Activated naive CD8-positive, alpha-beta T cell treated with anti-CD3 and anti-CD28 coated beads, Interleukin-2, amount 50 U/mL, for 24 hours (primary cell): ENCODE data around the gene GIMAP5.

Experiments used
- ATAC-seq: fragments of 150-1000 bp; cut with Tn5 transposase; one replicate; pipeline ENCODE4 v1.10.0; 2021
- DNase-seq: peaks from one replicate; pipeline ENCODE4 v3.0.0; 2021
- H3K27ac Mint-ChIP-seq: one replicate; pipeline ENCODE4 v1.8.0; 2021; ENCODE audit warnings: mild to moderate bottlenecking, mixed read lengths
- H3K27me3 Mint-ChIP-seq: one replicate; pipeline ENCODE4 v1.8.0; 2021; ENCODE audit warnings: mixed read lengths
- H3K36me3 Mint-ChIP-seq: one replicate; pipeline ENCODE4 v1.8.0; 2021; ENCODE audit warnings: low read depth, mixed read lengths
- H3K4me1 Mint-ChIP-seq: one replicate; pipeline ENCODE4 v1.8.0; 2021; ENCODE audit warnings: mixed read lengths
- H3K4me3 Mint-ChIP-seq: one replicate; pipeline ENCODE4 v1.8.0; 2021; ENCODE audit warnings: mild to moderate bottlenecking, moderate library complexity, mixed read lengths
- H3K9me3 Mint-ChIP-seq: one replicate; pipeline ENCODE4 v1.8.0; 2021; ENCODE audit warnings: mixed read lengths

Gene GIMAP5

GRCh38 chr7:150744041-150744656 is 6.9 kb downstream of the GIMAP5 start:
- Mint-ChIP-seq H3K4me1 (peaks cover 94% of the 10 kb centered on the region), H3K27me3 (no peaks in the 10 kb centered on the region), H3K27ac (peak overlapping the region; percentile 94), H3K4me3 (peak overlapping the region; percentile 91), H3K9me3 (peaks cover 3% of the 10 kb centered on the region), H3K36me3 (peaks cover 63% of the 10 kb centered on the region)
- DNase-seq: no peak
- ATAC-seq: peak; percentile 5

- DNase-seq (no peak), ATAC-seq (no peak)
- peaks cover 55% of the 10 kb centered on the region for H3K36me3 Mint-ChIP-seq
- peak overlapping the region; percentile 75 for H3K27ac Mint-ChIP-seq
- no peaks in the 10 kb centered on the region for H3K27me3 Mint-ChIP-seq
- peaks cover 96% of the 10 kb centered on the region for H3K4me1 Mint-ChIP-seq
- H3K9me3 Mint-ChIP-seq: peaks cover 3% of the 10 kb centered on the region
- peak overlapping the region; percentile 91 for H3K4me3 Mint-ChIP-seq
Observed at GRCh38 chr7:150745086-150745485, 7.9 kb downstream of the GIMAP5 start.

GRCh38 chr7:150745876-150746275 is 8.7 kb downstream of the GIMAP5 start:
- Mint-ChIP-seq H3K4me1 (peaks cover 96% of the 10 kb centered on the region), H3K9me3 (no peaks in the 10 kb centered on the region), H3K27me3 (no peaks in the 10 kb centered on the region), H3K36me3 (peaks cover 47% of the 10 kb centered on the region), H3K27ac (peak overlapping the region; percentile 75), H3K4me3 (no peak overlapping the region)
- DNase-seq (no peak), ATAC-seq (no peak)

GRCh38 chr7:150746921-150747320 is 9.7 kb downstream of the GIMAP5 start:
- H3K27ac Mint-ChIP-seq: peak overlapping the region; percentile 73
- peak overlapping the region; percentile 19 for H3K4me3 Mint-ChIP-seq
- no peaks in the 10 kb centered on the region for H3K9me3 Mint-ChIP-seq
- H3K36me3 Mint-ChIP-seq: peaks cover 37% of the 10 kb centered on the region
- no peaks in the 10 kb centered on the region for H3K27me3 Mint-ChIP-seq
- peaks cover 93% of the 10 kb centered on the region for H3K4me1 Mint-ChIP-seq
- ATAC-seq: no peak
- DNase-seq: no peak

- Mint-ChIP-seq H3K27ac (peak overlapping the region; percentile 73), H3K4me1 (peaks cover 90% of the 10 kb centered on the region), H3K27me3 (no peaks in the 10 kb centered on the region), H3K36me3 (peaks cover 22% of the 10 kb centered on the region), H3K4me3 (no peak overlapping the region), H3K9me3 (no peaks in the 10 kb centered on the region)
- ATAC-seq: peak; percentile 16
- no peak for DNase-seq
Observed at GRCh38 chr7:150748376-150748775, 11.2 kb downstream of the GIMAP5 start.

- Mint-ChIP-seq H3K4me1 (peaks cover 90% of the 10 kb centered on the region), H3K4me3 (peak overlapping the region; percentile 2), H3K36me3 (no peaks in the 10 kb centered on the region), H3K27ac (peak overlapping the region; percentile 57), H3K27me3 (no peaks in the 10 kb centered on the region), H3K9me3 (peaks cover 3% of the 10 kb centered on the region)
- DNase-seq: no peak
- ATAC-seq: no peak
Observed at GRCh38 chr7:150751702-150752101, 14.5 kb downstream of the GIMAP5 start.

- DNase-seq (no peak), ATAC-seq (no peak)
- Mint-ChIP-seq H3K9me3 (peaks cover 3% of the 10 kb centered on the region), H3K27ac (peak overlapping the region; percentile 96), H3K36me3 (no peaks in the 10 kb centered on the region), H3K4me1 (peaks cover 81% of the 10 kb centered on the region), H3K27me3 (no peaks in the 10 kb centered on the region), H3K4me3 (no peak overlapping the region)
Observed at GRCh38 chr7:150753239-150753638, 16.0 kb downstream of the GIMAP5 start.

- no peak overlapping the region for H3K4me3 Mint-ChIP-seq
- ATAC-seq (peak; percentile 75), DNase-seq (no peak)
- no peaks in the 10 kb centered on the region for H3K36me3 Mint-ChIP-seq
- no peaks in the 10 kb centered on the region for H3K27me3 Mint-ChIP-seq
- peaks cover 73% of the 10 kb centered on the region for H3K4me1 Mint-ChIP-seq
- H3K27ac Mint-ChIP-seq: peak overlapping the region; percentile 96
- peaks cover 3% of the 10 kb centered on the region for H3K9me3 Mint-ChIP-seq
Observed at GRCh38 chr7:150753826-150754603, 16.8 kb downstream of the GIMAP5 start.

GRCh38 chr7:150754951-150755350 is 17.7 kb downstream of the GIMAP5 start:
- Mint-ChIP-seq H3K4me1 (peaks cover 64% of the 10 kb centered on the region), H3K9me3 (peaks cover 3% of the 10 kb centered on the region), H3K27me3 (no peaks in the 10 kb centered on the region), H3K36me3 (no peaks in the 10 kb centered on the region), H3K4me3 (peak overlapping the region; percentile 73), H3K27ac (peak overlapping the region; percentile 95)
- no peak for DNase-seq
- peak; percentile 41 for ATAC-seq

GRCh38 chr7:150755473-150756099 is 18.4 kb downstream of the GIMAP5 start:
- peak overlapping the region; percentile 95 for H3K27ac Mint-ChIP-seq
- ATAC-seq (peak; percentile 73), DNase-seq (peak; percentile 65)
- no peaks in the 10 kb centered on the region for H3K36me3 Mint-ChIP-seq
- peaks cover 59% of the 10 kb centered on the region for H3K4me1 Mint-ChIP-seq
- peaks cover 3% of the 10 kb centered on the region for H3K9me3 Mint-ChIP-seq
- peak overlapping the region; percentile 73 for H3K4me3 Mint-ChIP-seq
- no peaks in the 10 kb centered on the region for H3K27me3 Mint-ChIP-seq

- no peaks in the 10 kb centered on the region for H3K27me3 Mint-ChIP-seq
- no peaks in the 10 kb centered on the region for H3K36me3 Mint-ChIP-seq
- peaks cover 53% of the 10 kb centered on the region for H3K4me1 Mint-ChIP-seq
- ATAC-seq: no peak
- peak overlapping the region; percentile 95 for H3K27ac Mint-ChIP-seq
- no peak for DNase-seq
- peaks cover 3% of the 10 kb centered on the region for H3K9me3 Mint-ChIP-seq
- H3K4me3 Mint-ChIP-seq: peak overlapping the region; percentile 38
Observed at GRCh38 chr7:150756166-150756565, 18.9 kb downstream of the GIMAP5 start.

GRCh38 chr7:150756858-150757257 is 19.6 kb downstream of the GIMAP5 start:
- Mint-ChIP-seq H3K4me1 (peaks cover 49% of the 10 kb centered on the region), H3K4me3 (peak overlapping the region; percentile 38), H3K27ac (peak overlapping the region; percentile 95), H3K9me3 (peaks cover 10% of the 10 kb centered on the region), H3K27me3 (no peaks in the 10 kb centered on the region), H3K36me3 (no peaks in the 10 kb centered on the region)
- ATAC-seq: no peak
- DNase-seq: no peak

GRCh38 chr7:150759479-150759878 is 22.3 kb downstream of the GIMAP5 start:
- no peak for ATAC-seq
- Mint-ChIP-seq H3K27ac (no peak overlapping the region), H3K4me3 (no peak overlapping the region)

GRCh38 chr7:150766334-150766709 is 29.1 kb downstream of the GIMAP5 start:
- Mint-ChIP-seq H3K27me3 (peaks cover 2% of the 10 kb centered on the region), H3K27ac (no peak overlapping the region), H3K9me3 (peaks cover 6% of the 10 kb centered on the region), H3K4me1 (peaks cover 2% of the 10 kb centered on the region), H3K36me3 (peaks cover 2% of the 10 kb centered on the region), H3K4me3 (no peak overlapping the region)
- DNase-seq: no peak
- no peak for ATAC-seq

More at GRCh38 chr7:150759479-150759878, 22.3 kb downstream of the GIMAP5 start:
- Mint-ChIP-seq H3K27me3 (no peaks in the 10 kb centered on the region), H3K9me3 (peaks cover 7% of the 10 kb centered on the region), H3K36me3 (no peaks in the 10 kb centered on the region), H3K4me1 (peaks cover 26% of the 10 kb centered on the region)
- DNase-seq: no peak

- DNase-seq: no peak
- no peak for ATAC-seq
- H3K9me3 Mint-ChIP-seq: peaks cover 19% of the 10 kb centered on the region
- H3K27ac Mint-ChIP-seq: peak overlapping the region; percentile 60
- peaks cover 2% of the 10 kb centered on the region for H3K36me3 Mint-ChIP-seq
- H3K4me3 Mint-ChIP-seq: no peak overlapping the region
- H3K27me3 Mint-ChIP-seq: peaks cover 2% of the 10 kb centered on the region
- H3K4me1 Mint-ChIP-seq: peaks cover 2% of the 10 kb centered on the region
Observed at GRCh38 chr7:150769768-150770167, 32.5 kb downstream of the GIMAP5 start.
